ENCODE measurements around the gene NDUFAF4. TPM values are rescaled to one million over a fixed set of nuclear protein-coding genes. Genes with fewer than 3 reads are reported as not detected.

Gene NDUFAF4
- total and polyA plus RNA-seq, 10 of the 15 experiments (the other 5 are each of a cell fraction or from before 2014, with no cell fraction given) = 26.9 to 188 (median 76.9) TPM

GRCh38 chr6:96876886-96877545, 20.7 kb downstream of the NDUFAF4 start:
- no peak for TF ChIP-seq YBX1 (IDR thresholded peaks at IDR 0.05)
- no peak for TF ChIP-seq PKNOX1 (IDR thresholded peaks at IDR 0.05)
- TF ChIP-seq NFIC (IDR thresholded peaks at IDR 0.05; ENCODE audit: low read depth, low read length) = no peak
- TF ChIP-seq ZNF217 (IDR thresholded peaks at IDR 0.05) = no peak
- TF ChIP-seq KDM1A (IDR thresholded peaks at IDR 0.05; ENCODE audit: borderline replicate concordance) = no peak
- TF ChIP-seq ZSCAN29 (IDR thresholded peaks at IDR 0.05) = no peak
- no peak for TF ChIP-seq CHD1 (IDR thresholded peaks at IDR 0.05; ENCODE audit: low read depth, low read length)
- TF ChIP-seq USF1 (IDR thresholded peaks at IDR 0.05; ENCODE audit: borderline replicate concordance, extremely low read length, insufficient read depth, low read depth, low read length) = no peak
- no peak for TF ChIP-seq ZNF24 (IDR thresholded peaks at IDR 0.05)
- no peak for TF ChIP-seq HDGF (IDR thresholded peaks at IDR 0.05)
- TF ChIP-seq IRF4 (IDR thresholded peaks at IDR 0.05; ENCODE audit: low read depth, low read length) = no peak
- TF ChIP-seq ATF7 (IDR thresholded peaks at IDR 0.05; ENCODE audit: low read depth) = no peak
- TF ChIP-seq CHD2 (IDR thresholded peaks at IDR 0.05; ENCODE audit: borderline replicate concordance, low read depth, low read length) = no peak
- no peak for TF ChIP-seq ZNF622 (IDR thresholded peaks at IDR 0.05)
- no peak for TF ChIP-seq RAD51 (IDR thresholded peaks at IDR 0.05)
- no peak for TF ChIP-seq JUNB (IDR thresholded peaks at IDR 0.05)
- H3K27ac ChIP-seq (ENCODE audit: control insufficient read depth, insufficient read depth) = no peak overlapping the region
- no peaks in the 10 kb centered on the region for H3K9me3 ChIP-seq (replicated peaks; ENCODE audit: control insufficient read depth, insufficient read depth, low read length)
- no peak for ATAC-seq
- H2AFZ ChIP-seq (ENCODE audit: control insufficient read depth, low read depth, low read length) = no peak overlapping the region
- H3K79me2 ChIP-seq (ENCODE audit: control insufficient read depth, insufficient read depth, low read length) = no peaks in the 10 kb centered on the region
- FAIRE-seq = no peak
- in situ Hi-C loops (cut with MboI) (no loop called here), intact Hi-C loops (cut with micrococcal nuclease; ENCODE audit: unreplicated experiment) (no loop called here)
- SMC1A ChIA-PET (ENCODE audit: uncharacterized antibody, unreplicated experiment) = interaction anchor here (0.9 kb wide), 1 partner anchor 183 kb away, joined by 3 read pairs; no protein-coding TSS in a partner anchor
- no peaks in the 10 kb centered on the region for H3K27me3 ChIP-seq (replicated peaks in 1 of 2; ENCODE audit: control insufficient read depth in 2 of 2, insufficient read depth in 2 of 2, low read length in 1 of 2)
- H3K36me3 ChIP-seq (ENCODE audit: control insufficient read depth in 2 of 2, insufficient read depth in 2 of 2, low read length in 1 of 2) = no peaks in the 10 kb centered on the region
- POLR2A ChIA-PET = no interaction called here
- no TSS peak for BruUV-seq (replicated peaks)
- H3K4me1 ChIP-seq (ENCODE audit: control insufficient read depth, insufficient read depth, low read length) = no peaks in the 10 kb centered on the region
- WGBS (ENCODE audit: insufficient coverage, insufficient replicate concordance, low lambda C conversion rate, missing lambda C conversion rate) = 80% methylated on average over 9 of the region's 9 CpGs
- H3K4me3 ChIP-seq = no peak overlapping the region
- no peak overlapping the region for H3K4me2 ChIP-seq (ENCODE audit: control insufficient read depth, insufficient read depth)
- no peak overlapping the region for H3K9ac ChIP-seq (ENCODE audit: control insufficient read depth, insufficient read depth, low read length)
- CTCF ChIA-PET = interaction anchor here (1.1 to 1.5 kb wide), 2 partner anchors 10 to 37 kb away, joined by 3 to 5 read pairs; no protein-coding TSS in a partner anchor
- DNase-seq (ENCODE audit: low read depth, low spot score) = no peak
- RAD21 ChIA-PET (ENCODE audit: unreplicated experiment) = no interaction called here
- H4K20me1 ChIP-seq (ENCODE audit: control insufficient read depth, insufficient read depth) = no peaks in the 10 kb centered on the region

All from GM12878 (cell line).